Measurements from ENCODE around the gene HOXD13.

The HOXD13 gene

DNA sequence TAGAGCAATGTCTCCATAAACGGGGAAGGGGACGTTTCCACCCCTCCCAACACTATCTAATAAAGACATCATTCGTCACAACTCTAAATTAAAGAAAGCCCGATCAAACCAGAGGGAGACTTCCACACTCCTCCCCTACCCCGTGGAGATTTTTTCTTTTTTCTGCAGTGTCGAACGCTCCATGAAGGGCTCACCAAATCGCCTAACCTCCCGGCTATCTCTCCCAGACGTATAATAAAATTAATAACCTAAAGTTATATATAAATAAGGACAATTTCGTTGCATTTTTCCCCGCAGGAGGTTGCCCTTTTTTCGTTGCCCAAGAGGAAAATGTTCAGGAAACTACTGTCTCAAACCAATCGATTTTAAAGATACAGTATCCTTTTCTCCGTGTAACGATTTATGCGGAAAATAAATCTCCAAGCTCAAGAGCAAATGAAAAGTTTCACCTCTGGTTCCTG, 11.1 kb upstream of the HOXD13 start:
- DNase-seq (ENCODE audit: low read depth in 2 of 2), result no peak

DNA sequence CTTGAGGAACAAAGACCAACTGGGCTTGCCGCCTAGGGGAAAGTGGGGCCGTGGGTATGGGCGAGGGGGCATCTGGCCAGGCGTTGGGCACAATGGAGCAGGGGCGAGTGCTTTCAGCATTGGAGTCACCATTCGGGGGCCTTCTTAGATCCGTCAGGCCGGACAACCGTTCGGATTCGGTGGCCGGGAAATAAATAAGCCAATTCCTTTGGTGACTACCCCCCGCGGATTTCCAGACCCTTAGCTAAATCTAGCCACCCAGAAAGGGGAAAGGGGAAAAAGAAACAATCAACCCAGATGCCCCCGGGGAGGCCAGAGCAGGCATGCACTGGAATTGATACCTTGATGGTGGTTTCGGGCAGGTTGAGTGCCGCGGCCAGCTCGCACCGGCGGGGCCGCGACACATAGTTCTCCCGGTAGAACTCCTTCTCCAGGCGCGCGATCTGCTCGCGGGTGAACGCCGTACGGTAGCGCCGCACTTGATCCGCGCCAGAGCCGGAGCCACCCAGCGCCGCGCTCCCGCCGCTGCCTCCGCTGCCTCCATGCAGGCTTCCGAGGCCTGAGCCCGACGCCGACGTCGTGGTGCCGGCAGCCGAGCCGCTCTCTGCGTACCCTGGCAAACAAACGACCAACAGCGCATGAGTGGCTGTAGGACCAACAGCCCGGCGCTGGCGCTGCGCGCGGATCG, 10.5 kb upstream of the HOXD13 start:
- no peak for DNase-seq (ENCODE audit: low read depth in 2 of 2)

DNA sequence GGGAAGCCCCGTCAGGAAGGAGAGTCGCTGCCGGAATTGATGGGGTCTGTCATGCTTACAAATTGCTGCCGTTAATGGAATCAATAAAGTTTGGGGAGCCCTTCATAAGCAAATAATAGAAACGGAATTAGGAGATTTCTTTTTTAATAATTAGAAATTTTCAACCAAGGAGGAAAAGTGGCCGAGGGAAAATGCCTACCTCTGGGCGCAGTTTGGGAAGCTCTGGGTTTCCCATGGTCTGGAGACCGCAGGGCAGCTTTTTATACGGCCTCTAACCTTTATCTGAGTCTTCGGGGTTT, 10.0 kb upstream of the HOXD13 start:
- DNase-seq (ENCODE audit: low read depth in 2 of 2), result no peak

DNA sequence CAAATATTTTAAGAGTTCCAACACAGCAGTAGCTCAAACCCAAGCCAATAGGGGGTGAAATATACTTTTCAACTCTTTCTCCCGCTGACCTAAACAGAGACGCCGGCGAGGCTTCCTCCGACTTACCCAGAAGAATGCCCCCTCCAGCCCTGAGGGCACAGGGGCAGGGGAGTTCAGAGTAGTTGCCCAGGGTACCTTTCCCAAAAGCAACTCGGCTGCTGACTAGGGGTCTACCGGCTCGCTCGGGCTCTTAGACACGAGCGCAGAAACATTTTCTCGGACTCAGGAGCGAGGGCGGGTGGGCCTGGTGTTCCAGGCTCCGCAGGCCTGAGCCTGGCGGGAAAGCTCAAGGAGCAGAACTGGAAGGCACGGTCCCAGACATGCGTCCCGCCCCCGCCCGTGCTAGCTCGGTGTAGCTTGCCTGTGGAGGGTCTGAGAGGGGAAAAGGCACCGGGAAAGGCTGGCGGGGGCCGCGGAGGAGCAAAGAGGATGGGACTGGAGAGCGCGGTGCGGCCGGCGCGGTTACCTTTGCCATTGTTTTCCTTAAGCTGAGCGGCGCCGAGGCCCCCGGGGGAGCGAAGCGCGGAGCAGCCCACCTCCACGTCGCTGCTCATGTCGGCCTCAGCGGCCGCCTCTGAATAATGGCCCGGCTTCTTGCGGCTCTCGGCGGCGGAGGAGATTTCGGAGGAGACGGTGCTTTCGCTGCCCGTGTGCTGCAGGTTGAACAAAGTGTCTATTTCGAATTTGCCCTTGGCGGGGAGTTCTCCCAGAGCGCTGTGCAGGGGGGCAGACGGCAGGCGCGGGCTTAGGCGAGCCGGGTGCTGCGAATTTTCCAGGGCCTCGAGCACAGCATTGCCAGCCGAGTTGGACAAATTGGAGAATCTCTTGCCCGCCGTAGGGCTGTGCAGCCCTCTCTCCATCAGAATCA, 9.4 kb upstream of the HOXD13 start:
- DNase-seq (ENCODE audit: low read depth in 2 of 2), result no peak

DNA sequence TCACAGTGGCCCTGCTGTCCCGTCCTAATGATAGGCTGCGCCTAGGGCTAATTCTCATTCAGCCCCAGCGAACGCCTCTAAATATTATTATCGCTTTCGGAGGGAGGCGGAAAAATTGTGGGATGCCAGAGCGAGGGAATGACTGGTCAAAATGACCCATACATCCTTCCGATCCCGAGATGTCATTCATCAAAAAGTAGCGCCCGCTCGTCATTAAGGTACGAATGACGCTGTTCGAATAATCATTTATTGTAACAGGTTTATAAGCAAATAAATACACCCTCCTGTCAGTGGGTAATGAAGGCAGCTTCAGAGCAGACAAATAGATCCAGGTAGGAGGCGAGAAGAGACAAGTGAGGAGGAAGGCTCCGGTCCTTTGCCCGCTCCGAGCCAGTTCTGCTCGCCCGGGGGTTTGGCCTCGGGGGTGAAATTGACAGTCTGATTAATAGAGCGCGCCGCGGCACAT, 8.7 kb upstream of the HOXD13 start, which contains the start of gene EVX2:
Gene EVX2, minus strand, starts transcription at position 167 of the 466 bp plus-strand sequence. CDS start 186 bp downstream, outside the sequence.
- no peak for DNase-seq (ENCODE audit: low read depth in 2 of 2)

DNA sequence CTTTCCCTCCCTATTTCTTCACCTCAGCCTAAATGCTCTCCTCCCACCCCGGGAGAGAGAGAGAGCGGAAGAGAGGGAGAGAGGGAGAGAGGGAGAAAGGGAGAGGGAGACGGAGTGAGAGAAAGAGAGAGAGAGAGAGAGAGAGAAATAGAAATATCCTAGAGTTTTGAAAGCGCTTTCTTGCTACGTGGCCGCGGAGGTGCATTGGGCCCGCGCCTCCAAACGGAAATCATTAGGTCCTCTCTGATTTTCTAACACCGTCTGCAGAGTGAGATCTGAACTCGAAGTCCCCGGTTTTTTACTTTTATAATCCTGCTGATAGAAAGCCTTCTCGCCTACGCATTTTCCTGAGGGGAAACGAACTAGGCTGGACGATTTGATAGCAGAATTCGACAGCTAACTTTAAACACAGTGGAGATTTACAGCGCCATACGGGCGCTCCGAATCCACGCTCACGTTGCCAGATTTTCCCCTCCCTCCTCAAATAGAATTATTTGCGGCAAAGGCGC, 7.9 kb upstream of the HOXD13 start:
- DNase-seq (ENCODE audit: low read depth in 2 of 2), result no peak

DNA sequence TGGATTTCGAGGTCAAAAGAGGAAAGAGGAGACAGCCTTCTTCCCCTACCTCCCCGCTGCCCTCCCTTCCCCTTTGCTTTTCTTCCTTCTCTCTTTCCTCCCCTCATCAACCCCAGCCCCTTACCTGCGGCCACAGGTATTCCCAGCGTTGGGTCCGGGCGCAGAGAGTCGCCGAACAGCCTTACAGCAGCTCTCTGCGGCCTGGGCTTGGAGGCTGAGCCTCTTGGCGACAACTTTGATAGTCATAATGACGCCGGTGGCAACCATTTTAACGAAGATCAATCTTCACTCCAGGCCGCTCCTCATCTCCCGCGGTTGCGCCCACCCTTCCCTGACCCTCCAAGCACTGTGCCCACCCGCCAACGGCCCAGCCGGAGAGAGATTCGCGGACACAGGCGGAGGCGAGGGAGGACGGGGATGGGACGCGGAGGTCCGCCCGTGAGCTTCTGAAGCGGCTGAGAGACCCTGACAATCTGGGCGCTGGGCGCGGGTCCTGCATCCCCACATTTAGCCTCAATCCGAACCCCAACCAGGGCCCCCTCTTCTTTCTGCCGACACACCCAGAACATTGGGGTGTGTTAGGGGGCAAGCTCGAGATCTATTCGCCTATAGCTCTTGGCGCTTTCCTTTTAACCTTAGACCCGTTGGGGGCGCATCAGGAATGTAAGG, 7.3 kb upstream of the HOXD13 start:
- DNase-seq (ENCODE audit: low read depth in 2 of 2), result no peak

DNA sequence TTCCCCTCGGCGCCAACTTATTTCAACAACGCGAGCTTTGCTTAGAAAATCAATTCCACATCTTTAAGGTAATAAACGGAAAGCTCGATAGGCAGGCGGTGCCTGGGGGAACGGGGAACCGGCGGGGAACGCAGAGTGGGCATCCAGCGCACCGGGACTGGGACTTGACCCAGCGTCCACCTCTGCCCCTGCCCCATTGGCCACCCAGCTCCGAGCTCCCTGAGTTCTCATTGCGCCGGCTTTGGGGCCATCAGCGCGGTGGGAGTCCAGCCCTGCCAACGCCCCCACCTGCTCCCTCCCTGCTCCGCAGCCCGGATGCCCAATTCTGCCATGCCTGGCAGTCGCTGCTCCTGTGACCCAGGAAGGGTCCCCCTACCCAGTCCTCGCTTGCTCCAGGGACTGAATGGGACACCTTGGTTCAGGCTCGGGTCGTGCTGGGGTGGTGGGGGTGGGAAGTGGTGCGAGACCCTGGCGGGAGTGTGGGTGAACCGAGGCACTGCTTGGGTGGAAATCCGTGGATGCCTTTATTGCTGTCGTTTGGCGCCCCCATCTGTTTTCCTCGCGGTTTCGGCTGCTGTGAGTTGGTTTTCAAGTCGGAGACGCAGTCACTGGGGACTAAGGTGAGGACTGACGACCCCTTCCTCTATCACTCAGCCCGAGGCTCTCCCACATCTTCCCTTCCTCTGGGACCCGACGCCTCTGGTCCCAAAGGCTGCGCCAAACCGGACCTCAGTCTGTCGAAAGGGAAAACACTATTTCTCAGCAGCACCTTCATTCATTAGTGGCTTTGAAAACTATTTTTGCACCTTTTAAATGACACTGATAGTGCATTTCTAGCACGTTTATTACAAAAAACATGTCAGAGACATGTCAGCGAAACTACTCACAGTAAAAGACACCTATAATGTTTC, 6.4 kb upstream of the HOXD13 start:
- no peak for DNase-seq (ENCODE audit: low read depth in 2 of 2)

DNA sequence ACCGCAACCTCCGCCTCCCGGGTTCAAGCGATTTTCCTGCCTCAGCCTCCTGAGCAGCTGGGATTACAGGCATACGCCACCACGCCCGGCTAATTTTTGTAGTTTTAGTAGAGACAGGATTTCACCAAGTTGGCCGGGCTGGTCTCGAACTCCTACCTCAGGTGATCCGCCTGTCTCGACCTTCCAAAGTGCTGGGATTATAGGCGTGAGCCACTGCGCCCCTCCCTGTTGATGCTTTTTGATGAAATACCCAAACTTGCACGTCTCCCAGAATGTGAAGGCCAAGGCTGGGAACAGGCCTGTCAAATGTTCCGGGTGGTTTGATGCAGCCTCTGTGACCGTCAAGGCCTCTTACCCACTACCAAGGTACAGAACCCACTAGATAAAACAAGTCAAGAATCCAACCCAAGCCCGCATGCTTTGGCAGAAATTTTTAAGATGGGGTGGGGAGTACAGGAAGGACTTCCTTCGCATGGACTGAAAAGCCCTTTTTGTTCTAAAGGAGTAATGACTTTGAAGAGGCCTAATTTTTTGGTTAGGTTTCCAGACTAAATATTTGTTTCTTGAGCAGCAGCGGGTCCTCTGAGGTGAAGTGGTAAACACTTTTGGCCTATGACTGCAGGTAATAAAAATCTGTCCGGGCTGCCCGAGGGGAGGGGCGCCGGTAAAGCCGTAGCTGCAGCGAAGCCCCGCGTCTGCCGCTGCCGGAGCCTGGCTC, 5.0 kb upstream of the HOXD13 start:
- DNase-seq (ENCODE audit: low read depth in 2 of 2), result no peak

DNA sequence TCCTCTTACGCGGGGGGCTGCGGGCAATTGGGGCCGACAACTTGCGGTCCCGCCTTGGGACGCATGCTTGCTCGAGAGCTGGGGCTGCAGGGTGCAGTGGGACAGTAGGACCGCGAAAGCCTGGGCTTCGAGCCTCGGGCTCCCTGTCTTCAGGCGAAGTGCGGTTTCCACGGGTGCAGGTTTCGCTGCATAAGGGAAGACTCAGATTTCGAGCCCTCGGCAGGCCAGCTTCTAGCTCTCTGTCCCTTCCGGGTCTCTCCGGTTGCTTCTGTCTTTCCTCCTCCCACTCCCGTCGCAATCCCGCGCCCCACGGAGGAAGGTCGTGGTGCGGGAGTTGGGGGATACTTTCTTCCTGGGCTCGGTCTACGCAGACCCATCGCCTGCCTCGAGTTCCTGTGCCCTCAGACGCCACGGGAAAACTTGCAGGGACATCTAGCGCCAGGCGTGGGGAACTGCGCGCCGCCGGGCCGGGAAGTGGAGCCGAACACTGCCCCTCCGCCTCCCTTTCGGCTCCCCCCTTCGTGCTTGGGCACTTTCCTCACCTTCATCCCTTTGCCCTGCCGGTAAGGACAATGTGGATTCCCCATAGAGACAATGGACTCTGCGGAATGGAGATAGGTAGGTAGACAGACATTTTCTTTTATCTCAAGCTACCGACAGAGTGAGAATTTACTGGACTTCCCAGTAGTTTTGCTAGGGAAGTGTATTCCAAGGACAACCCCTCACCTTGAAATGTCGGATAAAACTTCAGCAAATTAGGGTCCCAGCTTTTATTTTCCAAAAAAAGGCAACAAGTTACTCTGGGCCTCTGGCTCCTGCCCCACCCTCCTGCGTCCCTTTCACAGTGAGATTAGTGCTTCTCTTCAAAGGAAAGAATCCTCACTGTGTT, 4.2 kb upstream of the HOXD13 start:
- DNase-seq (ENCODE audit: low read depth in 2 of 2), result no peak

DNA sequence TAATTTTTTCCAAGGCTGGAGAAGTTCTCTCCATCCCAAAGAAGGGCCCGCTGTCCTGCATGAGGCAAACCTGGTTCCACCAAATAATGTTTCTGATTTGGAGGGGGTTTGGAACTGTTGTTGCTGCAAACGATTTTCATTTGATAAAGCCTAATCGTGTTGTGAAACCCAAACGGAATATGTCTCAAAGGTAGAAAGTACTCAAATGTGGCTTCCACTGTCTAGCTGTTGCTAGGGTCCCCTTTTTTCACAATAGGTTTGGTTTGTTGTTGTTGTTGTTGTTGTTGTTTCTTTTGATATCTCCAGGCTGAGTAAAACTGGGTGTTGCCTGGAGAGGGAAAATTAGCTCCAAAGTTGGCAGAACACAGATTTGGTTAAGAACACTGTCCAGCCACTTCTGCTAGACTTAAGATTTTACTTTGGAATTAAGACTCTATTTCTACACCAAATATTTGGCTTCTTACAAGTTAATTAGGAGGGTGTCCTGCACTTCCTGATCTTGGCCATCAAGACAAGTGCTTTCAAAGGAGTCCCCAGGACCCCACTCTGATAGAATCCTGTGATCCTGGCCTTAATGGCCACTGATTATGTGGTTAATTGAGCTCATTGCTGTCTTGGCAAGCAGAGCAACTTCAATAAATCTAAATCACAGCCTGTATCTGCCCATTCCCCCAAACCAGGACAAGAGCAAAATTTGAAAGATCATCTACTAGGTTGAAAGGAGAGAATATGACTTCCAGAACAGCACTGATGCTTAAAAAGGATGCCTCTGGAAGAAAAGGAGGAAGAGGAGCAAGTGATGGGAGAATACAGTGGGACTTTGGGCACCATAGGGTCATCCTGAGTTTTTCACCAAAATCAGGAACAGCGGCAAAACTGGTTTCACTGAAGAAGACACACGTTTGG, 3.3 kb upstream of the HOXD13 start:
- DNase-seq (ENCODE audit: low read depth in 2 of 2), result no peak

DNA sequence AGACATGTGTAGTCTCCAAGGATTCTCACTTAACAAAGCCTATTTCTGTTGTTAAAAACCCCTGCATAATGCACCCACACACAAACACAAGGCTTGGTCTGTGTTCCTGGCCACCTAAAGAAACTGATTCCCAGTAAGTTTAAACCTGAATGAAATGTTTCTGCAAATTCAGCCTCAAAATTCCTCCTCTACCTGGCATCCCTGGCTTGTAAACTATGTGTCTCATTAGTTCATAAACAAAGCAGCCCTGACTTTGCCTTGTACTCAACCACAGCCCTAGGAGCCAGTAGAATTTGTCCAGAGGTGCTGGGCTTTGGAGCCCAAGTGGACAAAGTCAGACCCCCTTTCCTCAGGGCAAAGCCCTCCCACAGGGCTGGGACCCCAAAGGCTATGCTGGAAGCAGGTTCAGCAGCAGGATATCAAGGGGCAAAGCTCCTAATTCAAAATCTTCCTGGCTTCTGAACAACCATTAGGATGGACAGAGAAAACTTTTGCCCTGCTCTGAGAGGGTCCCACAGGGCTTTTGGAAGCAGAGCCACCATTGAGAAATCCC, 2.6 kb upstream of the HOXD13 start:
- DNase-seq (ENCODE audit: low read depth in 2 of 2), result no peak

DNA sequence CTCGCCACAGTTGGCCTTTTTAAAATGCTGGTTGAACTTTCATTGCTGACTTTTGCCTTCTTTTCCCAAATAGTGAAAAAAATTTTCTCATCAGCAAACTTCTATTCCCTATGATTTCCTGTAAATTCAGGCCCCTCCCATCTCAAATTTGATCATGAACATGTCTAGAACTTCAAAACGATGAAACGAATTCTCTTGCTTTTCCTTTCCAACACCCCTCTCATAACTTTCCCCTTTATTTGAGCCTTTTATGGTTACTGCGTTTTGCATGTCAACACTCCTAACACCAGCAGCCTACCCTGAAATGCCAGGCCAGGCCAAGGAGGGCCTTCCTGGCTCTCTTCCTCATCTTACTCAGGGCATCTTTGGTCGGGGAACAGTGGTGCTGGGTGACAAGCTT, 1.7 kb upstream of the HOXD13 start:
- DNase-seq (ENCODE audit: low read depth in 2 of 2), result no peak

DNA sequence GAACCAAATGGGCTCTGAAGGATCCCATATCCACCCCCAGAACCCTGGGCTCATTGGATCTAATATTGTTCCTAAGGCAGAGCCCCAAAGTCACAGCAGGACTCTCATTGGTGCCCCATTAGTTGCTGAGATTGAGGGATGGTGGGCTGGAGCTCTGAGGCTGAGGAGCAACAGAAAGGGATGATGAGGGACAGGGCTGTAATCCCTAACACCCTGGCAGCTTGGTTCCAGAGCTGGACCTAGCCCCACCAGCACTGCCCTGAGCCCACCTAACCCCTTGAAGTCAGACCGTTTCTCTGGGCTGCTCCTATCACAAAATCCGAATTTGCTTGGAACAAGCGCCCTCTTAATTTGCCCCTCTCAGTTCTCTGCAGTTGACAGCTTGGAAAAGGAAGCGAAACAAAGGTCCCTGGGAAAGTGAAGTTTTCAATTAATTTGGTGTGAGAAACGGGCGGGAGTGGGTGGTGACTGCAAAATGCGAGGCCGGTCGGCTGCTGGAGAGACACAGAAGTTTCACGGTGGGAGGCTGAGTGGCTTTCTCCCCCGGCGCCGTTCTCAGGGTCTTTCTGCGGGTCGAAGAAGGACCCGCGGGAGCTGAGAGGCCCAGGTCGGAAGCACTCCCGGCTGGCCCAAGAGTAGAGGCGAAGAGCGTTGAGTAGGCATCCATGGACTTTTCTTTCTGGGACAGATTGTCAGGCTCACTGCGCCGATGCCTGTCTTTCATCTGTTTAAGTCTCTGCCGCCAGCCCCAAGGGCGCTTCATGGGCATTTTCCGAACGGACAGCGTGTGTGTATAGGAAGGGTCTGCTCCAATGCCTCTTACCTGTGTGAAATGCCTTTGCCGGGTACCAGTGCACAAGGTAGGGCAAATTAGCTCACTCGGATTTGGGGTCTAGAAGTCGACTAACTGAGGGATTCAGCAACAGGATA, 927 bp upstream of the HOXD13 start:
- no peak for DNase-seq (ENCODE audit: low read depth in 2 of 2)

DNA sequence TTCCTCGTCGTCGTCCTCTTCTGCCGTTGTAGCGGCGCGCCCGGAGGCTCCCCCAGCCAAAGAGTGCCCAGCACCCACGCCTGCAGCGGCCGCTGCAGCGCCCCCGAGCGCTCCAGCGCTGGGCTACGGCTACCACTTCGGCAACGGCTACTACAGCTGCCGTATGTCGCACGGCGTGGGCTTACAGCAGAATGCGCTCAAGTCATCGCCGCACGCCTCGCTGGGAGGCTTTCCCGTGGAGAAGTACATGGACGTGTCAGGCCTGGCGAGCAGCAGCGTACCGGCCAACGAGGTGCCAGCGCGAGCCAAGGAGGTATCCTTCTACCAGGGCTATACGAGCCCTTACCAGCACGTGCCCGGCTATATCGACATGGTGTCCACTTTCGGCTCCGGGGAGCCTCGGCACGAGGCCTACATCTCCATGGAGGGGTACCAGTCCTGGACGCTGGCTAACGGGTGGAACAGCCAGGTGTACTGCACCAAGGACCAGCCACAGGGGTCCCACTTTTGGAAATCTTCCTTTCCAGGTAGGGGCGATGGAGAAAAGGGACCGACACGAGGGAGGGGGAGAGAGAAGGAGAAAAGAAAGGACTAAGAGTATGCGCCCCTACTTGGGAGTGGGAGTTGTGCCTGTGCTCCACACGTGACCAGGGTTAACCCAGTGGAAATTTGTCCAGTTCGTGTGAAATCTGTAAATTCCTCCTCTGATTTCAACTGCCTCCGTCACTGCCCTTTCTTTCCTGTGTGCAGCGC, 800 bp downstream of the HOXD13 start:
- no peak for DNase-seq (ENCODE audit: low read depth in 2 of 2)

DNA sequence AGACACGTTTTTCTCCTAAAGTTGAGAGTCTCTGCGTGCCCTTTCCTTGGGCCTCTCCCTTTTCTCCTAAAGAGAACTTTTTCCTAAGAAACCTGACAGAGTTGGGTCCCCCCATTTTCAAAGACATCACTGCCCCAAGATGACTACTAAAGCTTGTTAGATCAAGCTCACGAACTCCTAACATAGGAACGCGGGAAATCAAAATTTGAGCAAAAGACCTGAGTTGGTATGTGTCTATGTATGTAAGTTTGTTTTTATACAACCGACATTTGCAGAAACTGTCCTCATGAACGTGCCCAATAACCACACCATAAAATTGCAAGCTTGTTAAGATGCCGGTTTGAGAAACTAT, 1.4 kb downstream of the HOXD13 start:
- DNase-seq (ENCODE audit: low read depth in 2 of 2), result no peak
